ENCODE measurements around the gene SUDS3. TPM values are rescaled to one million over a fixed set of nuclear protein-coding genes. Genes with fewer than 3 reads are reported as not detected.

The SUDS3 gene
- total and polyA plus RNA-seq, 10 of the 15 experiments (the other 5 are each of a cell fraction or from before 2014, with no cell fraction given): 5.2 to 42.8 (median 21.7) TPM

GRCh38 chr12:118398524-118398923 lies 22.2 kb downstream of the SUDS3 start:
- TF ChIP-seq HSF1 (IDR thresholded peaks at IDR 0.05; ENCODE audit: low read depth, low read length) (no peak), ZNF384 (IDR thresholded peaks at IDR 0.05; ENCODE audit: borderline replicate concordance, low read depth, low read length) (no peak), CBX3 (IDR thresholded peaks at IDR 0.05; ENCODE audit: borderline replicate concordance, low read depth) (no peak), CBFB (IDR thresholded peaks at IDR 0.05; ENCODE audit: low read depth) (no peak), RCOR1 (conservative IDR thresholded peaks at IDR 0.05; ENCODE audit: low read depth, low read length) (no peak), ASH2L (IDR thresholded peaks at IDR 0.05; ENCODE audit: borderline replicate concordance, low read depth) (no peak), MXI1 (IDR thresholded peaks at IDR 0.05; ENCODE audit: low read depth, low read length) (no peak), ZBTB40 (IDR thresholded peaks at IDR 0.05; ENCODE audit: borderline replicate concordance) (no peak), JUND (IDR thresholded peaks at IDR 0.05; ENCODE audit: low read depth, low read length) (no peak), RB1 (IDR thresholded peaks at IDR 0.05; ENCODE audit: borderline replicate concordance) (no peak), BHLHE40 (IDR thresholded peaks at IDR 0.05; ENCODE audit: borderline replicate concordance in 1 of 2, low read depth in 2 of 2, low read length in 1 of 2) (no peak), BRCA1 (IDR thresholded peaks at IDR 0.05; ENCODE audit: low read depth, low read length) (no peak)
- BruUV-seq (replicated peaks): no TSS peak
- Histone ChIP-seq H3K27me3 (replicated peaks in 1 of 2; ENCODE audit: control insufficient read depth in 2 of 2, insufficient read depth in 2 of 2, low read length in 1 of 2) (no peaks in the 10 kb centered on the region), H4K20me1 (ENCODE audit: control insufficient read depth, insufficient read depth) (no peaks in the 10 kb centered on the region), H3K4me3 (no peak overlapping the region), H3K4me1 (ENCODE audit: control insufficient read depth, insufficient read depth, low read length) (no peaks in the 10 kb centered on the region), H3K27ac (ENCODE audit: control insufficient read depth, insufficient read depth) (no peak overlapping the region), H3K9me3 (replicated peaks; ENCODE audit: control insufficient read depth, insufficient read depth, low read length) (no peaks in the 10 kb centered on the region), H3K36me3 (ENCODE audit: control insufficient read depth in 2 of 2, insufficient read depth in 2 of 2, low read length in 1 of 2) (peaks cover 0 to 25% of the 10 kb centered on the region in 2 experiments), H3K9ac (ENCODE audit: control insufficient read depth, insufficient read depth, low read length) (no peak overlapping the region), H2AFZ (ENCODE audit: control insufficient read depth, low read depth, low read length) (no peak overlapping the region), H3K4me2 (ENCODE audit: control insufficient read depth, insufficient read depth) (no peak overlapping the region), H3K79me2 (ENCODE audit: control insufficient read depth, insufficient read depth, low read length) (no peaks in the 10 kb centered on the region)
- in situ Hi-C loops (cut with MboI) (loop anchor here (25.0 kb wide), 1 partner anchor 1211 kb away; the partner anchor contains the start of gene FBXO21), intact Hi-C loops (cut with micrococcal nuclease; ENCODE audit: unreplicated experiment) (no loop called here)
- no peak for FAIRE-seq
- 98% methylated on average over 2 of the region's 2 CpGs for WGBS (ENCODE audit: insufficient coverage, insufficient replicate concordance, low lambda C conversion rate, missing lambda C conversion rate)
- ChIA-PET SMC1A (ENCODE audit: uncharacterized antibody, unreplicated experiment) (interaction anchor here (1.2 kb wide), 1 partner anchor 21 kb away, joined by 3 read pairs; no protein-coding TSS in a partner anchor), POLR2A (interaction anchor here (0.5 kb wide), 1 partner anchor 125 kb away, joined by 3 read pairs; no protein-coding TSS in a partner anchor), CTCF (no interaction called here), RAD21 (ENCODE audit: unreplicated experiment) (no interaction called here)
- DNase-seq (ENCODE audit: low read depth, low spot score): no peak
- no peak for ATAC-seq
